Mesendoderm (in vitro differentiated cells): Measurements from ENCODE around the gene TFAP2B.

Source experiments
- DNase-seq: peaks from one replicate; pipeline ENCODE4 v3.0.0; 2013
- H2AK5ac ChIP-seq: 2 replicates; pipeline ENCODE4 v1.6.1; 2013; ENCODE audit warnings: low read length, inconsistent platforms
- H2BK120ac ChIP-seq: 2 replicates; pipeline ENCODE4 v1.6.1; 2013; ENCODE audit warnings: low read depth, mild to moderate bottlenecking, low read length, moderate library complexity, mixed read lengths
- H2BK15ac ChIP-seq: replicated peaks from 2 replicates; pipeline ENCODE4 v1.6.1; 2013; ENCODE audit warnings: low read depth, mild to moderate bottlenecking, moderate library complexity
- H2BK5ac ChIP-seq: 2 replicates; pipeline ENCODE4 v1.6.1; 2013; ENCODE audit warnings: low read length, inconsistent platforms
- H3K18ac ChIP-seq: 2 replicates; pipeline ENCODE4 v1.6.1; 2013; ENCODE audit warnings: mild to moderate bottlenecking, low read length, mixed read lengths
- H3K23ac ChIP-seq: one replicate; pipeline ENCODE4 v1.6.1; 2013; ENCODE audit warnings: low read length
- H3K27ac ChIP-seq: 2 replicates; pipeline ENCODE4 v1.5.1; 2013; ENCODE audit warnings: low read depth, mild to moderate bottlenecking, inconsistent platforms, low read length, moderate library complexity
- H3K27me3 ChIP-seq: 2 replicates; pipeline ENCODE4 v1.6.1; 2013; ENCODE audit warnings: low read length, control low read depth, mild to moderate bottlenecking, inconsistent platforms; ENCODE audit not compliant: insufficient read depth, poor library complexity
- H3K36me3 ChIP-seq: 2 replicates; pipeline ENCODE4 v1.6.1; 2013; ENCODE audit warnings: low read length, inconsistent platforms; ENCODE audit not compliant: control insufficient read depth, insufficient read depth
- H3K4ac ChIP-seq: one replicate; pipeline ENCODE4 v1.6.1; 2013; ENCODE audit warnings: low read depth, mild to moderate bottlenecking, low read length, moderate library complexity
- H3K4me1 ChIP-seq: 2 replicates; pipeline ENCODE4 v1.6.1; 2013; ENCODE audit warnings: low read depth, low read length, inconsistent platforms; ENCODE audit not compliant: control insufficient read depth
- H3K4me2 ChIP-seq: 2 replicates; pipeline ENCODE4 v1.6.1; 2013; ENCODE audit warnings: low read length
- H3K4me3 ChIP-seq: 2 replicates; pipeline ENCODE4 v1.5.1; 2013; ENCODE audit warnings: mild to moderate bottlenecking, low read length
- H3K56ac ChIP-seq: one replicate; pipeline ENCODE4 v1.6.1; 2013; ENCODE audit warnings: low read length
- H3K79me1 ChIP-seq: 2 replicates; pipeline ENCODE4 v1.6.1; 2013; ENCODE audit warnings: low read length, inconsistent platforms
- H3K79me2 ChIP-seq: 2 replicates; pipeline ENCODE4 v1.6.1; 2013; ENCODE audit warnings: mild to moderate bottlenecking, low read length; ENCODE audit not compliant: control insufficient read depth, insufficient read depth
- H3K9ac ChIP-seq: 2 replicates; pipeline ENCODE4 v1.6.1; 2013; ENCODE audit warnings: low read length, inconsistent platforms
- H4K5ac ChIP-seq: one replicate; pipeline ENCODE4 v1.6.1; 2013; ENCODE audit warnings: low read length
- H4K8ac ChIP-seq: one replicate; pipeline ENCODE4 v1.6.1; 2013; ENCODE audit warnings: low read depth, mild to moderate bottlenecking, control low read depth, low read length, moderate library complexity
- WGBS: extraction: QIAGEN DNeasy Blood & Tissue Kit; methylation state at CpG from one replicate; pipeline ENCODE4 v1.1.7; 2013; ENCODE audit warnings: low lambda C conversion rate, missing lambda C conversion rate; ENCODE audit not compliant: insufficient coverage; ENCODE audit errors: extremely low coverage; 5-methylcytosine and 5-hydroxymethylcytosine counted together

Gene TFAP2B

GRCh38 chr6:50862176-50862575, 43.5 kb downstream of the TFAP2B start:
- no peak overlapping the region for H3K4me3 ChIP-seq
- H2BK5ac ChIP-seq, result no peak overlapping the region
- no peak overlapping the region for H4K5ac ChIP-seq
- H4K8ac ChIP-seq, result no peak overlapping the region
- no peaks in the 10 kb centered on the region for H3K4me1 ChIP-seq
- no peaks in the 10 kb centered on the region for H3K36me3 ChIP-seq
- no peak for DNase-seq
- H3K4me2 ChIP-seq, result no peak overlapping the region
- no peak overlapping the region for H3K23ac ChIP-seq
- no peak overlapping the region for H3K56ac ChIP-seq
- H3K27ac ChIP-seq, result no peak overlapping the region
- no peak overlapping the region for H2AK5ac ChIP-seq
- H3K18ac ChIP-seq, result no peak overlapping the region
- no CpG with 5 or more reads among the region's 3 CpGs for WGBS
- no peaks in the 10 kb centered on the region for H3K79me1 ChIP-seq
- H3K79me2 ChIP-seq, result no peaks in the 10 kb centered on the region
- H3K4ac ChIP-seq, result no peak overlapping the region
- H2BK15ac ChIP-seq, result no peak overlapping the region
- no peak overlapping the region for H2BK120ac ChIP-seq
- H3K27me3 ChIP-seq, result no peaks in the 10 kb centered on the region
- H3K9ac ChIP-seq, result no peak overlapping the region

DNA sequence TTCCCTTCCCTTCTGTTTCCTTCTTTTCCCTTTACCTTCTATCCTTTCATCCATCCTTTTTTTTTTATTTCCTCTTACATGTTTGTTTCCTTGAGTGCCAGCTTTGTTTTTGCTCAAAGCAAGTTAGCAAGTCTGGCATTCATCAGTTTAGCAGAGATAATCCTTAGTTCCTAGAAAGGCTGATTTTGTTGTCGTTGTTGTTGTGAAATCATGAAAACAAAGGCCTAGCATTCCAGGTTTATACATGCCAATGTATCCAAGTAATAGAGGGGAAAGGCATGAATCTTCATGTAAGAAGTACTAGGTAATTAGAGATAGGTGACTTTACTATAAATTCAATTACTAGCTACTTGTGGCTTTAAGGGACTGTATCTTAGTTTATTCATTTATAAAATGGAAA, 45.9 kb downstream of the TFAP2B start:
- H2BK5ac ChIP-seq, result no peak overlapping the region
- no peak overlapping the region for H3K4me2 ChIP-seq
- H3K4me1 ChIP-seq, result peaks cover 4% of the 10 kb centered on the region
- no peak overlapping the region for H2BK15ac ChIP-seq
- no peak overlapping the region for H3K56ac ChIP-seq
- H2AK5ac ChIP-seq, result no peak overlapping the region
- no peak overlapping the region for H3K9ac ChIP-seq
- DNase-seq, result peak; percentile 52
- no peak overlapping the region for H4K5ac ChIP-seq
- H3K79me2 ChIP-seq, result no peaks in the 10 kb centered on the region
- H3K79me1 ChIP-seq, result no peaks in the 10 kb centered on the region
- WGBS, result no CpG with 5 or more reads among the region's 1 CpG
- H4K8ac ChIP-seq, result no peak overlapping the region
- H3K23ac ChIP-seq, result no peak overlapping the region
- no peaks in the 10 kb centered on the region for H3K27me3 ChIP-seq
- H3K18ac ChIP-seq, result no peak overlapping the region
- no peak overlapping the region for H3K27ac ChIP-seq
- no peak overlapping the region for H3K4me3 ChIP-seq
- no peaks in the 10 kb centered on the region for H3K36me3 ChIP-seq
- no peak overlapping the region for H2BK120ac ChIP-seq
- H3K4ac ChIP-seq, result no peak overlapping the region

DNA sequence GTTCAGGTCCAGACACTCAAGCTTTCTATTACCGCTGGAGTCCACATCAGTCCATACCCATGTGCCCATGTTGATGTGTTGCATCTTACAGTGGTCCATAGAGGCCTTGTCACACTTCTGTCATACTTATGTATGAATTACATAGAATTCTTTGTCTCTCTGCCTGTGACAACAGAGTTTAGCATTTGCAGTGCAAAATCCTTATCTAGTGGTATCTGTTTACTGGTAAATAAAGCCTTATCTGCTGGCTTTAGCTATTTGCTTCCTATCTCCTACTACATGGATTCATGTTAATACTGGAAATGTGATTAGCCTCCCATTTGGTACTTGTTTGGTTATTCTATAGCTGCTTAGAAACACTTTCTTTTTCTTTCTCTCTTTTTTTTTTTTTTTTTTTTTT, 49.8 kb downstream of the TFAP2B start:
- H3K9ac ChIP-seq, result no peak overlapping the region
- no CpG with 5 or more reads among the region's 1 CpG for WGBS
- no peak overlapping the region for H4K5ac ChIP-seq
- no peak overlapping the region for H3K23ac ChIP-seq
- no peak overlapping the region for H3K4me2 ChIP-seq
- H3K79me1 ChIP-seq, result no peaks in the 10 kb centered on the region
- H3K4me3 ChIP-seq, result no peak overlapping the region
- H3K4me1 ChIP-seq, result peaks cover 4% of the 10 kb centered on the region
- DNase-seq, result peak; percentile 65
- no peak overlapping the region for H3K56ac ChIP-seq
- no peaks in the 10 kb centered on the region for H3K79me2 ChIP-seq
- no peak overlapping the region for H2BK15ac ChIP-seq
- no peaks in the 10 kb centered on the region for H3K36me3 ChIP-seq
- H2BK120ac ChIP-seq, result no peak overlapping the region
- H3K4ac ChIP-seq, result no peak overlapping the region
- H4K8ac ChIP-seq, result no peak overlapping the region
- H3K27me3 ChIP-seq, result no peaks in the 10 kb centered on the region
- no peak overlapping the region for H3K18ac ChIP-seq
- H2BK5ac ChIP-seq, result no peak overlapping the region
- H3K27ac ChIP-seq, result no peak overlapping the region
- H2AK5ac ChIP-seq, result no peak overlapping the region

GRCh38 chr6:50873167-50873566, 54.5 kb downstream of the TFAP2B start:
- no peak overlapping the region for H3K56ac ChIP-seq
- no peak overlapping the region for H3K27ac ChIP-seq
- no peaks in the 10 kb centered on the region for H3K27me3 ChIP-seq
- no peak overlapping the region for H4K5ac ChIP-seq
- H3K79me2 ChIP-seq, result no peaks in the 10 kb centered on the region
- no peak overlapping the region for H2BK120ac ChIP-seq
- no peak overlapping the region for H4K8ac ChIP-seq
- H3K9ac ChIP-seq, result no peak overlapping the region
- H3K23ac ChIP-seq, result no peak overlapping the region
- no CpG with 5 or more reads among the region's 1 CpG for WGBS
- H3K79me1 ChIP-seq, result no peaks in the 10 kb centered on the region
- no peaks in the 10 kb centered on the region for H3K36me3 ChIP-seq
- DNase-seq, result no peak
- no peak overlapping the region for H2BK15ac ChIP-seq
- no peak overlapping the region for H3K4ac ChIP-seq
- no peak overlapping the region for H3K18ac ChIP-seq
- no peak overlapping the region for H3K4me3 ChIP-seq
- H3K4me1 ChIP-seq, result peaks cover 4% of the 10 kb centered on the region
- no peak overlapping the region for H2BK5ac ChIP-seq
- no peak overlapping the region for H3K4me2 ChIP-seq
- H2AK5ac ChIP-seq, result no peak overlapping the region

- H3K79me1 ChIP-seq, result no peaks in the 10 kb centered on the region
- no peak overlapping the region for H3K18ac ChIP-seq
- DNase-seq, result no peak
- no peaks in the 10 kb centered on the region for H3K27me3 ChIP-seq
- H2BK5ac ChIP-seq, result no peak overlapping the region
- no peak overlapping the region for H4K8ac ChIP-seq
- no CpG with 5 or more reads among the region's 3 CpGs for WGBS
- no peaks in the 10 kb centered on the region for H3K36me3 ChIP-seq
- no peak overlapping the region for H2BK15ac ChIP-seq
- H3K27ac ChIP-seq, result no peak overlapping the region
- H3K4ac ChIP-seq, result no peak overlapping the region
- H4K5ac ChIP-seq, result no peak overlapping the region
- no peak overlapping the region for H3K4me3 ChIP-seq
- H2AK5ac ChIP-seq, result no peak overlapping the region
- no peak overlapping the region for H3K4me2 ChIP-seq
- no peaks in the 10 kb centered on the region for H3K4me1 ChIP-seq
- no peaks in the 10 kb centered on the region for H3K79me2 ChIP-seq
- H2BK120ac ChIP-seq, result no peak overlapping the region
- H3K9ac ChIP-seq, result no peak overlapping the region
- no peak overlapping the region for H3K56ac ChIP-seq
- no peak overlapping the region for H3K23ac ChIP-seq
Observed at GRCh38 chr6:50884364-50884763, 65.7 kb downstream of the TFAP2B start.

DNA sequence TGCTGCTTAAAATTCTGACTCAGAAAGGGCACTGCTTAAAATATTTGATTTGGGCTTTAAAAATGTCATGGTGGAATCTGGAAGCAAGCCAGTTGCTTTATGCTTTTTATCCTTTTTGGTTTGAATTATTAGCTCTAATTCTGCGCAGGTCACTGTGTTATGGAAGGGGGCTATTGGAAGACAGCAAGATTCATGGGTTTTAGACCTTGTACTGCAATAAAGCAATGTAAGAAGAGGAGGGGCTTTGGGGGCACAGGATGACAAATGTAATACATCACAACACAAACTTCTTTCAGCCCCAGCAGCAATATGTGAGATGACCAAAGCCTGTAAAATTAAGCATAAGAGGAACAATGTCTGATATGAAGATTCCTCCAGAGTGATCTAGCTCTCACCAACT, 68.4 kb downstream of the TFAP2B start:
- Histone ChIP-seq H3K23ac (no peak overlapping the region), H3K4me2 (no peak overlapping the region), H3K36me3 (no peaks in the 10 kb centered on the region), H2BK15ac (no peak overlapping the region), H3K4me3 (no peak overlapping the region), H4K8ac (no peak overlapping the region), H2BK5ac (no peak overlapping the region), H3K4me1 (no peaks in the 10 kb centered on the region), H2AK5ac (no peak overlapping the region), H2BK120ac (no peak overlapping the region), H3K18ac (no peak overlapping the region), H3K27ac (no peak overlapping the region), H3K79me1 (no peaks in the 10 kb centered on the region), H3K79me2 (no peaks in the 10 kb centered on the region), H3K27me3 (no peaks in the 10 kb centered on the region), H4K5ac (no peak overlapping the region), H3K4ac (no peak overlapping the region), H3K56ac (no peak overlapping the region), H3K9ac (no peak overlapping the region)
- WGBS, result no CpG with 5 or more reads among the region's 1 CpG
- no peak for DNase-seq
